Colonic mucosa (tissue), 4 donors: ENCODE measurements around the gene ZNF3. TPM values are rescaled to one million over a fixed set of nuclear protein-coding genes. Genes with fewer than 3 reads are reported as not detected.

Experiments used
- DNase-seq: peaks from one replicate; pipeline ENCODE4 v3.0.0-alpha.2; 2020
- H3K27ac ChIP-seq: fragments of 200-600 bp; one replicate; pipeline ENCODE4 v1.8.0; 2021
- H3K27me3 ChIP-seq: fragments of 200-600 bp; one replicate; pipeline ENCODE4 v1.8.0; 2021
- H3K36me3 ChIP-seq: fragments of 200-600 bp; one replicate; pipeline ENCODE4 v1.8.0; 2021
- H3K4me1 ChIP-seq: fragments of 200-600 bp; one replicate; pipeline ENCODE4 v1.8.0; 2021; ENCODE audit warnings: mild to moderate bottlenecking
- H3K4me3 ChIP-seq: fragments of 200-600 bp; one replicate; pipeline ENCODE4 v1.8.0; 2021
- H3K9ac ChIP-seq, 2 donors: one replicate each; pipeline ENCODE4 v1.7.0; 2013; ENCODE audit warnings: control low read depth in 2 of 2, low read depth in 2 of 2, low read length in 2 of 2
- H3K9me3 ChIP-seq: fragments of 200-600 bp; one replicate; pipeline ENCODE4 v1.8.0; 2021
- intact Hi-C: fragments of 100-400 bp; cut with DNase I; formaldehyde crosslinking; loops from one replicate; pipeline ENCODE4 v1.14.1; 2022
- total RNA-seq, 2 donors: library from RNA; stranded (reverse); fragmentation: NEBNext Ultra II Directional in 1 of 2; extraction: Animal tissue kit (Norgen Biotek cat#: 25700) in 1 of 2; gene quantifications; one replicate each; pipeline ENCODE4 v1.2.1, GENCODE V29; 2021
- TF ChIP-seq, protein P1 (sequence below): fragments of 200-600 bp; IDR thresholded peaks from one replicate; pipeline ENCODE4 v1.8.0; 2022; ENCODE audit warnings: antibody characterized with exemption, mild to moderate bottlenecking
- donor health status: healthy.
- donor health status: DM: no; HTN: no; CAD: no.
- donor health status: DM: no; HTN: no; CAD: no.

Gene ZNF3
- total RNA-seq, 2 donors from 2014 or later, result 30.1 to 31.9 TPM

DNA sequence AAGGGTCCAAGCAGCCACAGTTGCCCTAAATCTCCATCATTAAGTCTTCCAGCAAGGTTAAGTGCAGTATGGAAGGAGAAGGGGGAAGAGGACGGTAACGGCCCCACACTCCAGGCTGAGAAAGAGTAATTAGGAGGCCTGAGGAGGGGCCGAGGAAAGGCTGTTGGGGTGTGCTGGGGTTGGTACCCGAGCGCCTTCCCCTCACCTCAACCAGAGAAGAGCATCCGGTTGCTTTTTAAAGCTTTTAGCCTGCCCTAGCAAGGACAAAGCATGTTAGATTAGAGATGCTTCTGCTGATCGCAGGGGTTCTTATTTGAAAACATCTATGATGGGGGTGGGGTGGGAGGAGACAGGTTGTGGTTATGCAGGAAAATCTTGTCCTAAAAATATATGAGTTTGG lies 40.9 kb downstream of the ZNF3 start:
- H3K27me3 ChIP-seq, result no peaks in the 10 kb centered on the region
- no peaks in the 10 kb centered on the region for H3K36me3 ChIP-seq
- intact Hi-C loops, result loop anchor here (5.0 kb wide), 1 partner anchor 48 kb away; no protein-coding TSS in a partner anchor
- H3K9ac ChIP-seq, result no peak overlapping the region
- H3K9me3 ChIP-seq, result no peaks in the 10 kb centered on the region
- TF ChIP-seq, protein P1, sequence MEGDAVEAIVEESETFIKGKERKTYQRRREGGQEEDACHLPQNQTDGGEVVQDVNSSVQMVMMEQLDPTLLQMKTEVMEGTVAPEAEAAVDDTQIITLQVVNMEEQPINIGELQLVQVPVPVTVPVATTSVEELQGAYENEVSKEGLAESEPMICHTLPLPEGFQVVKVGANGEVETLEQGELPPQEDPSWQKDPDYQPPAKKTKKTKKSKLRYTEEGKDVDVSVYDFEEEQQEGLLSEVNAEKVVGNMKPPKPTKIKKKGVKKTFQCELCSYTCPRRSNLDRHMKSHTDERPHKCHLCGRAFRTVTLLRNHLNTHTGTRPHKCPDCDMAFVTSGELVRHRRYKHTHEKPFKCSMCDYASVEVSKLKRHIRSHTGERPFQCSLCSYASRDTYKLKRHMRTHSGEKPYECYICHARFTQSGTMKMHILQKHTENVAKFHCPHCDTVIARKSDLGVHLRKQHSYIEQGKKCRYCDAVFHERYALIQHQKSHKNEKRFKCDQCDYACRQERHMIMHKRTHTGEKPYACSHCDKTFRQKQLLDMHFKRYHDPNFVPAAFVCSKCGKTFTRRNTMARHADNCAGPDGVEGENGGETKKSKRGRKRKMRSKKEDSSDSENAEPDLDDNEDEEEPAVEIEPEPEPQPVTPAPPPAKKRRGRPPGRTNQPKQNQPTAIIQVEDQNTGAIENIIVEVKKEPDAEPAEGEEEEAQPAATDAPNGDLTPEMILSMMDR, result no peak
- no peak overlapping the region for H3K27ac ChIP-seq
- H3K4me1 ChIP-seq, result peaks cover 5% of the 10 kb centered on the region
- no peak overlapping the region for H3K4me3 ChIP-seq
- no peak for DNase-seq

GRCh38 chr7:100038326-100038725 lies 43.2 kb downstream of the ZNF3 start:
- H3K4me1 ChIP-seq, result peaks cover 5% of the 10 kb centered on the region
- H3K27me3 ChIP-seq, result no peaks in the 10 kb centered on the region
- TF ChIP-seq, protein P1, result no peak
- no peak overlapping the region for H3K4me3 ChIP-seq
- no peak overlapping the region for H3K9ac ChIP-seq
- no peaks in the 10 kb centered on the region for H3K9me3 ChIP-seq
- H3K36me3 ChIP-seq, result no peaks in the 10 kb centered on the region
- H3K27ac ChIP-seq, result no peak overlapping the region
- intact Hi-C loops, result no loop called here
- no peak for DNase-seq

- H3K4me1 ChIP-seq, result peaks cover 5% of the 10 kb centered on the region
- no peak for DNase-seq
- H3K9ac ChIP-seq, result no peak overlapping the region
- TF ChIP-seq, protein P1, result no peak
- H3K27me3 ChIP-seq, result no peaks in the 10 kb centered on the region
- H3K9me3 ChIP-seq, result no peaks in the 10 kb centered on the region
- intact Hi-C loops, result no loop called here
- H3K36me3 ChIP-seq, result no peaks in the 10 kb centered on the region
- H3K4me3 ChIP-seq, result no peak overlapping the region
- peak overlapping the region; percentile 33 for H3K27ac ChIP-seq
Measured at GRCh38 chr7:100035876-100036275, 45.6 kb downstream of the ZNF3 start.

GRCh38 chr7:100034871-100035510 lies 46.5 kb downstream of the ZNF3 start:
- Histone ChIP-seq H3K9me3 (no peaks in the 10 kb centered on the region), H3K36me3 (peaks cover 7% of the 10 kb centered on the region), H3K4me1 (peaks cover 5% of the 10 kb centered on the region), H3K27me3 (no peaks in the 10 kb centered on the region), H3K9ac (no peak overlapping the region), H3K27ac (no peak overlapping the region), H3K4me3 (no peak overlapping the region)
- TF ChIP-seq, protein P1, result no peak
- intact Hi-C loops, result no loop called here
- DNase-seq, result no peak

- Histone ChIP-seq H3K27me3 (no peaks in the 10 kb centered on the region), H3K36me3 (peaks cover 7% of the 10 kb centered on the region), H3K9ac (no peak overlapping the region), H3K9me3 (no peaks in the 10 kb centered on the region), H3K4me3 (no peak overlapping the region), H3K27ac (no peak overlapping the region), H3K4me1 (peaks cover 5% of the 10 kb centered on the region)
- TF ChIP-seq, protein P1, result no peak
- DNase-seq, result no peak
- intact Hi-C loops, result no loop called here
Measured at GRCh38 chr7:100033526-100033925, 48.0 kb downstream of the ZNF3 start.
